ENCODE measurements around the gene TIGD3.
"Not testable (repeated sequence)": the region's sequence is repeated elsewhere in the genome, so short reads cannot be mapped to it uniquely, and the experiment has no call there.

Gene TIGD3

GRCh38 chr11:65327021-65327420 is 27.5 kb upstream of the TIGD3 start:
- DNase-seq (ENCODE audit: low read depth), result no peak

- no peak for DNase-seq (ENCODE audit: low read depth)
These were observed 25.1 kb upstream of the TIGD3 start for GRCh38 chr11:65329478-65329877.

DNA sequence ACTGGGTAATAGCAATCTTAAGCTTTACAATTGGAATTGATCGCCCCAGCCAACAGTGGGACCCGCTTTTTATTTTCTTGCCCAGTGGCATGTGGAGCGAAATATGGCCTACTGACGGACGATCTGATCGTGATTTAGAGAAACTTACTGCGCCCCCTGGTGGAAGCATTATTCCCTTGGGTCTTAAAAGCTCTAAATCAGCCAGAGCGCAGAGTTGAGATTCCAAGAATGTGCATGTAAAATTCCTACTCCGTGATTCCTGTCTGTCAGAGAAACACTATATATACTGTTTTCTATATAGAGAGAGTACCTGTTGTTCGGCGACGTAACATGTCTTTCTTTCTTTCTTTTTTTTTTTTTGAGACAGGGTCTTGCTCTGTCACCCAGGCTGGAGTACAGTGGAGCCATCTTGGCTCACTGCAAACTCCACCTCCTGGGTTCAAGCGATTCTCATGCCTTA is 24.6 kb upstream of the TIGD3 start:
- peak; percentile 83 for DNase-seq (ENCODE audit: low read depth)

DNA sequence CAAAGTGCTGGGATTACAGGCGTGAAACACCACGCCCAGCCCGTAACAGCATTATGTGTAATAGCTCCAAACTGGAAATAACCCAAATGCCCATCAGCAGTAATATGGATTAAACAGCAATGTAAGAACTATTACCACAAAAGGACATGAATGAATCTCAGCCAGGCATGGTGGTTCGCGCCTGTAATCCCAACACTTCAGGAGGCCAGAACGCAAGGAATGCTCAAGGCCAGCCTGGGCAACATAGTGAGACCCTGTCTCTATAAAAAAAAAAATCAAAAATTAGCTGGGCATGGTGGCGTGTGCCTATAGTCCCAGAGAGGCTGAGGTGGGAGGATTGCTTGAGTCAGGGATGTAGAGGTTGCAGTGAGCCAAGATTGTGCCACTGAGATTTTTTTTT is 24.0 kb upstream of the TIGD3 start:
- DNase-seq (ENCODE audit: low read depth), result no peak

DNA sequence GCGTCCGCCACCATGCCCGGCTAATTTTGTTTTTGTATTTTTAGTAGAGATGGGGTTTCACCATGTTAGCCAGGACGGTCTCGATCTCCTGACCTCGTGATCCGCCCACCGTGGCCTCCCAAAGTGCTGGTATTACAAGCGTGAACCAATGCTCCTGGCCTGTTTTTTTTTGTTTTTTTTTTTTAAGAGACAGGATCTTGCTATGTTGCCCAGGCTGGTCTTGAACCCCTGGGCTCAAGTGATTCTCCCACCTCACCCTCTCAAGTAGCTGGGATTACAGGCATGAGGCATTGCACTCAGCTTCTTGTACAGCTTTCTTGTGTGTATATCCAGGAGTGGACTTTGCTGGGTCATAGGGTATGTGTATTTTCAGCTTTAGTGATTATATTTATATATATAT is 22.0 kb upstream of the TIGD3 start:
- not testable (repeated sequence) for DNase-seq (ENCODE audit: low read depth)

GRCh38 chr11:65334696-65335295 is 19.8 kb upstream of the TIGD3 start:
- DNase-seq (ENCODE audit: low read depth), result no peak

DNA sequence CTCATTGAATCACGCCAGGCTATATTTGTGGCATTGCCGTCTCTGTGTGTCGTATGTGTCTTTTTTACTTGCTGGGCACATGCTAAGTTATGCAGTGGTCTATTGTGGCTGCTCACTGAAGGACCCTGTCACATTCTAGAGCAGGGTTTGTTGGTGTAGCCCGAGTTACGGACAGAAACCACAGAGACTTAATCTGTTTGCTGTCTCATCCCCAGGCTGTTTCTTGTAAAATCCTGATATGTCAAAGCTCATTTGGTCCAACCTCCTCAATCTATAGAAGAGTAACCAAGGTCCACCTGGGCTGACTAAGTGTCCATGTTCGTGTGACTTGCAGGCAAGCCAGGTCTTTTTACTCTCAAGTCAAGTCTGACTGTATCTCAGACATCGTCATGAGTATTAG is 15.9 kb upstream of the TIGD3 start:
- DNase-seq (ENCODE audit: low read depth), result no peak

DNA sequence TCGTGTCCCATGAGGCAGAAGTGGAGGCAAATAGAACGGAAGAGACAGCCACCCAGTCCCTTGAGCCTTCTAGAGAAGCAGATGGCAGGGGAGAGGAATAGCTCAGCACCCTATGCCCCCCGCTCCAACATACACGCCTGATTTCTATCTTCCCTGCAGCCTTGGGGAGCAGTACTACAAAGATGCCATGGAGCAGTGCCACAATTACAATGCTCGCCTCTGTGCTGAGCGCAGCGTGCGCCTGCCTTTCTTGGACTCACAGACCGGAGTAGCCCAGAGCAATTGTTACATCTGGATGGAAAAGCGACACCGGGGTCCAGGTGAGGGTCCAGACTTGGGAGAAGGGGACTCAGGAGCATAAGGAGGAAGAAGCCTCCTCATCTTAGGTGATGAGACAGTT is 14.3 kb upstream of the TIGD3 start:
- no peak for DNase-seq (ENCODE audit: low read depth)

- DNase-seq (ENCODE audit: low read depth), result no peak
These were observed 12.7 kb upstream of the TIGD3 start for GRCh38 chr11:65341856-65342255.

GRCh38 chr11:65351511-65351910 is 3.0 kb upstream of the TIGD3 start:
- DNase-seq (ENCODE audit: low read depth), result no peak

- DNase-seq (ENCODE audit: low read depth), result no peak
These were observed 1.8 kb upstream of the TIGD3 start for GRCh38 chr11:65352783-65353182.

DNA sequence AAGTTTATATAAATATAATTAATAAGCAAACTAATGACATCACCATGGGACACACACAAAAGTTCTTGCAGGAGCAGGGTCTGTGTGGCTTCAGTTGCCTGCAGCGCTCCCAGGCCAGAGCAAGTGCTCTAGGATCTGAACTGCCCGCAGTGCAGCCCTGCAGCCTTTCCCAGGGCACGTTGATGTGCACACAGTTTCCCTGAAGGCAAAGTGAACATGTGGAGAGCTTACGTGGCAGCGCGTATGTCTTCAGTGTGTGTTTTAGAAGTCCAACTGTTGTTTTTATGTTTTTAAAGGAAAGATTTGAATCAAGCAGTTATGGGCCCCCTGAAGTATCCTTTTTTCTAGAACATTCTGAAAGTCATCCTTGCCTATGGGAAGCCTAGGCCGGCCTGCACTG is 1.2 kb upstream of the TIGD3 start:
- no peak for DNase-seq (ENCODE audit: low read depth)

DNA sequence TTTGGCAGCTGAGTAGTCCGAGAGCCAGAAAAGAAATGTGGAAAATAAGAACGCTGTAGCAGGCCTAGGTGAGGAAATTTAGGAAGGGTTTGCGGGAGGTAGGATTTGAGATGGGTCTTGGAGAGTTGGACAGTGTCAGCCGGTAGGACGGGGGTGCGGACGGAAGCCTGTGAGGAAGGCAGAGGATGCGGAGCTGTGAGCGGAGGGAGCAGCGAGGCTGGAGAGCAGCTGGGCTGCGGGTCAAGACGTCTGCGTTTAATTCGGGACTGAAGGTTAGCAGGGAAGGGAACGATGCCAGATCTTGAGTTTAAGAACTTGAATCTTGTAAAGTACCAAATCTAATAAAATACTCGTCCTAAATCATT is 669 bp upstream of the TIGD3 start:
- DNase-seq (ENCODE audit: low read depth), result no peak

- peak; percentile 37 for DNase-seq (ENCODE audit: low read depth)
These were observed 643 bp downstream of the TIGD3 start for GRCh38 chr11:65355013-65355775.

DNA sequence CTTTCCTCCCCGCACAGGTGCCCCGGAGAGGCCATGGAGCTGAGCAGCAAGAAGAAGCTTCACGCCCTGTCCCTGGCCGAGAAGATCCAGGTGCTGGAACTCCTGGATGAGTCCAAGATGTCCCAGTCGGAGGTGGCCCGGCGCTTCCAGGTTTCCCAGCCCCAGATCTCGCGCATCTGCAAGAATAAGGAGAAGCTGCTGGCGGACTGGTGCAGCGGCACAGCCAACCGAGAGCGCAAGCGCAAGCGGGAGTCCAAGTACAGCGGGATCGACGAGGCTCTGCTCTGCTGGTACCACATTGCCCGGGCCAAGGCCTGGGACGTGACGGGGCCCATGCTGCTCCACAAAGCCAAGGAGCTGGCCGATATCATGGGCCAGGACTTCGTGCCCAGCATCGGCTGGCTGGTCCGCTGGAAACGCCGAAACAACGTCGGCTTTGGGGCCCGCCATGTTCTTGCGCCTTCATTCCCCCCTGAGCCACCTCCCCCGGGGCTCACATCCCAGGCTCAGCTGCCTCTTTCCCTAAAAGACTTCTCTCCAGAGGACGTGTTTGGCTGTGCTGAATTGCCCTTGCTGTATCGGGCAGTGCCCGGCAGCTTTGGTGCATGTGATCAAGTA is 1.3 kb downstream of the TIGD3 start:
- no peak for DNase-seq (ENCODE audit: low read depth)

- DNase-seq (ENCODE audit: low read depth), result no peak
These were observed 1.9 kb downstream of the TIGD3 start for GRCh38 chr11:65356394-65356972.

- DNase-seq (ENCODE audit: low read depth), result no peak
These were observed 3.4 kb downstream of the TIGD3 start for GRCh38 chr11:65357856-65358356.

- no peak for DNase-seq (ENCODE audit: low read depth)
These were observed 7.9 kb downstream of the TIGD3 start for GRCh38 chr11:65362320-65362931.

DNA sequence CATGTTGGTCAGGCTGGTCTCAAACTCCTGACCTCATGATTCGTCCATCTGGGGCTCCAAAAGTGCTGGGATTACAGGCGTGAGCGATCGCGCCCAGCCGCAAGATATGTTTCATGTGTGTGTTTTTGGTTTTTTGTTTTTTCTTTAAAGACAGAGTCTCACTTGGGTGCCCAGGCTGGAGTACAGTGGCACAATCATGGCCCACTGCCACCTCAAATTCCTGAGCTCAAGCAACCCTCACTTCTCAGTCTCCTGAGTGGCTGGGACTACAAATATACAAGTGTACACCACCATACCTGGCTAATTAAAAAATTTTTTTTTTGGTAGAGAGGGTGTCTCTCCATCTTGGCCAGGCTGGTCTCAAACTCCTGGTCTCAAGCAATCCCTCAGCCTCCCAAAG is 8.4 kb downstream of the TIGD3 start:
- DNase-seq (ENCODE audit: low read depth), result no peak

DNA sequence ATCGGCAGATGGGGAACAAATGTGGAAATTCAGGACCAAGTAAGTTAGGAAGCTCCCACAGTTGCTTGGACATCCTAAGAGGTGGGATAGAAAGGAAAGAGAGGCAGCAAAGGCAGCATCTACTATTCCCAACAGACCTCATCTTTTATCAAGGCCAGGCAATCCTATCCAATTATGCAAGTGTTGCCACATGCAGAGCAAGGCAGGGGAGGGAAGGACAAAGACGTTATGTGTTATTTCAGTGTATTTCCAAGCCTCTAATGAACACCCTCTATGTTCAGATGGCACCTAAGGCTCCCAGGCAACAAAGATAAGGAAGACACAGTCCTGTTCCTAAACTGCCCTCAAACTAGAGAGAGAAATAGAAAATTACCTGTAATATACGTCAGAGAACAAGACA is 9.2 kb downstream of the TIGD3 start:
- no peak for DNase-seq (ENCODE audit: low read depth)

DNA sequence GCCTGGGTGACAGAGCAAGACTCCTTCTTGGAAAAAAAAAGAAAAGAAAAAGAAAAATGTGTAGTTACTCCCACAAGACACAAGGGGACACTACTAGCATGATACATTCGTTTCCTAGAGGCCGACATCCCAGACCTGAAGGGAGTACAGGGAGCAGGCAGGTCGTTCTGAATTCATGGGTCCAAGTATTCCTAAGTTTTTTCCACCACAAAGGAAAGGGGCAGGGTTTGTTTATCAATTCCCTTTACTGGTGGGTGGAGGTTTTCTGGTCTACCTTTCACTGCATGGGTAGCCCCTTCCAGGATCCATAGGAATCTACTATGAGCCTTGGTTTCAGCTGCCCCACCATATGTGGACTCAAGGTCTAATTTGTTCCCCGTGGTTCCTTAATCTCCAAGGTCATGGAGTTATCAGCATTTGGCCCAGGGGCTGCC is 11.8 kb downstream of the TIGD3 start:
- DNase-seq (ENCODE audit: low read depth), result no peak

DNA sequence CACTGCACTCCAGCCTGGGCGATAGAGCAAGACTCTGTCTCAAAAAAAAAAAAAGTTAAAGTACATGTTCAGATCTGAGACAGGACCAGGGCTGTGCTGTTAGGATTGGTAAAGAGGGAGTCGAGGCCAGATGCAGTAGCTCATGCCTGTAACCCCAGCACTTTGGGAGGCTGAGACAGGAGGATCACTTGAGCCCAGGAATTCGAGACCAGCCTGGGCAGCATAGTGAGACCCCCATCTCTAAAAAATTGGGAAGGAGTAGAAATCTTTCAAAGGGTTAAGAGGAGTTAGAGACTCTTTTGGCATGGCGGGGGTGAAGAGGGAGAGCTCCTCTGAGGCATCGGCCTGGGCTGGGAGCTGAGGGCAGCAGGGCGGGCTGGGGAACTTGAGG is 16.1 kb downstream of the TIGD3 start:
- DNase-seq (ENCODE audit: low read depth), result no peak
